Stomach (tissue), 9 donors: ENCODE data around the gene PCBP3. TPM values are rescaled to one million over a fixed set of nuclear protein-coding genes. Genes with fewer than 3 reads are reported as not detected.

ENCODE experiments used
- DNase-seq, 2 donors: peaks; one replicate each; pipeline versions ENCODE4 v3.0.0 to v3.0.0-alpha.2; 2013 to 2019
- H3K27ac ChIP-seq, 5 donors: fragments of 200-600 bp in 4 of 5; sonication (generic) in 4 of 5; one replicate each; pipeline ENCODE4 v1.5.1; 2013 to 2019; ENCODE audit warnings: mild to moderate bottlenecking in 1 of 5, moderate library complexity in 1 of 5
- H3K27me3 ChIP-seq, 3 donors: fragments of 200-600 bp; sonication (generic); one replicate each; pipeline ENCODE4 v1.5.1; 2017 to 2019; ENCODE audit warnings: mixed run types in 1 of 3
- H3K36me3 ChIP-seq, 4 donors: fragments of 200-600 bp; sonication (generic); 1 replicate in 3 of 4; 2 replicates in 1 of 4; pipeline ENCODE4 v1.5.1; 2016 to 2019
- H3K4me1 ChIP-seq, 4 donors: fragments of 200-600 bp; sonication (generic); one replicate each; pipeline ENCODE4 v1.5.1; 2016 to 2019
- H3K4me3 ChIP-seq, 4 donors: fragments of 200-600 bp; sonication (generic) in 3 of 4; one replicate each; pipeline ENCODE4 v1.5.1; 2016 to 2019; ENCODE audit warnings: mild to moderate bottlenecking in 1 of 4
- H3K9me3 ChIP-seq, 4 donors: fragments of 200-600 bp; sonication (generic); one replicate each; pipeline ENCODE4 v1.5.1; 2016 to 2019
- EP300 ChIP-seq: sonication (generic); formaldehyde crosslinking; IDR thresholded peaks from one replicate; pipeline ENCODE4 v1.6.1; 2017; ENCODE audit warnings: antibody characterized with exemption
- POLR2A ChIP-seq, 4 donors: fragments of 450-650 bp; IDR thresholded peaks; one replicate each; pipeline ENCODE4 v1.6.1; 2016; ENCODE audit warnings: antibody characterized with exemption in 4 of 4, control low read depth in 2 of 4, mild to moderate bottlenecking in 1 of 4, moderate library complexity in 1 of 4
- POLR2AphosphoS5 ChIP-seq, 3 donors: sonication (generic); formaldehyde crosslinking; IDR thresholded peaks; one replicate each; pipeline ENCODE4 v1.6.1; 2016; ENCODE audit warnings: antibody characterized with exemption in 3 of 3
- WGBS, 5 donors: extraction: QIAGEN DNeasy Blood & Tissue Kit in 3 of 5; methylation state at CpG; one replicate each; pipeline versions ENCODE4 v1.1.5 to v1.1.7; 2013 to 2018; 5-methylcytosine and 5-hydroxymethylcytosine counted together
- intact Hi-C: fragments of 100-400 bp; cut with DNase I; formaldehyde crosslinking; loops from one replicate; pipeline ENCODE4 v1.15.1; 2023; ENCODE audit warnings: low total_unique reads
- polyA plus RNA-seq, 3 donors: library from polyadenylated mRNA; stranded (reverse); fragments of 200-250 nt; gene quantifications; one replicate each; pipeline ENCODE4 v1.2.3, GENCODE V29; 2013
- total RNA-seq, 5 donors: library from RNA; depleted of rRNA; stranded (reverse); fragments of >200 nt; gene quantifications; one replicate each; pipeline versions ENCODE4 v1.1.0 to v1.2.3, GENCODE V29; 2014 to 2016
- TF ChIP-seq, protein P1 (sequence below), 7 experiments: fragments of 450-650 bp in 4 of 7; fragments of 200-600 bp in 3 of 7; sonication (generic) in 3 of 7; IDR thresholded peaks; one replicate each; pipeline ENCODE4 v1.5.1; 2016 to 2019; ENCODE audit warnings: antibody characterized with exemption in 7 of 7, control low read depth in 2 of 7, mild to moderate bottlenecking in 1 of 7
- donor health status: healthy with polysubstance abuse.
- donor health status: Bipolar disorder and iron deficiency.
- donor health status: healthy.

The PCBP3 gene
- total and polyA plus RNA-seq, 8 donors, result 1.8 to 10.9 (median 3.3) TPM; not detected in 3

- 33 to 53% (median 44%) methylated on average over 11 of the region's 11 CpGs for WGBS, 5 donors
- TF ChIP-seq POLR2A (IDR thresholded peaks at IDR 0.05), result no peak
- Histone ChIP-seq H3K27ac (peak overlapping the region in 2 of 5 donors; percentile 73 to 78), H3K4me3 (no peak overlapping the region), H3K36me3 (no peaks in the 10 kb centered on the region), H3K9me3 (no peaks in the 10 kb centered on the region), H3K27me3 (peaks cover 0 to 33% (median 0%) of the 10 kb centered on the region in 3 donors), H3K4me1 (peaks cover 12 to 47% (median 27%) of the 10 kb centered on the region in 4 donors)
- intact Hi-C loops, result no loop called here
- DNase-seq, result peak in 1 of 2 donors; percentile 37
Observed at GRCh38 chr21:45952974-45953373, 309.4 kb downstream of the PCBP3 start.

- 39 to 53% (median 48%) methylated on average over 12 of the region's 12 CpGs for WGBS, 5 donors
- intact Hi-C loops, result no loop called here
- peaks cover 10 to 45% (median 24%) of the 10 kb centered on the region in 4 donors for H3K4me1 ChIP-seq
- H3K36me3 ChIP-seq, result no peaks in the 10 kb centered on the region
- H3K9me3 ChIP-seq, result no peaks in the 10 kb centered on the region
- no peak overlapping the region for H3K4me3 ChIP-seq
- peak in 1 of 2 donors; percentile 49 for DNase-seq
- TF ChIP-seq EP300, result no peak
- TF ChIP-seq, protein P1, sequence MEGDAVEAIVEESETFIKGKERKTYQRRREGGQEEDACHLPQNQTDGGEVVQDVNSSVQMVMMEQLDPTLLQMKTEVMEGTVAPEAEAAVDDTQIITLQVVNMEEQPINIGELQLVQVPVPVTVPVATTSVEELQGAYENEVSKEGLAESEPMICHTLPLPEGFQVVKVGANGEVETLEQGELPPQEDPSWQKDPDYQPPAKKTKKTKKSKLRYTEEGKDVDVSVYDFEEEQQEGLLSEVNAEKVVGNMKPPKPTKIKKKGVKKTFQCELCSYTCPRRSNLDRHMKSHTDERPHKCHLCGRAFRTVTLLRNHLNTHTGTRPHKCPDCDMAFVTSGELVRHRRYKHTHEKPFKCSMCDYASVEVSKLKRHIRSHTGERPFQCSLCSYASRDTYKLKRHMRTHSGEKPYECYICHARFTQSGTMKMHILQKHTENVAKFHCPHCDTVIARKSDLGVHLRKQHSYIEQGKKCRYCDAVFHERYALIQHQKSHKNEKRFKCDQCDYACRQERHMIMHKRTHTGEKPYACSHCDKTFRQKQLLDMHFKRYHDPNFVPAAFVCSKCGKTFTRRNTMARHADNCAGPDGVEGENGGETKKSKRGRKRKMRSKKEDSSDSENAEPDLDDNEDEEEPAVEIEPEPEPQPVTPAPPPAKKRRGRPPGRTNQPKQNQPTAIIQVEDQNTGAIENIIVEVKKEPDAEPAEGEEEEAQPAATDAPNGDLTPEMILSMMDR (IDR thresholded peaks at IDR 0.05), result peak in 1 of 7 experiments; percentile 14
- peak overlapping the region in 4 of 5 donors; percentile 60 to 78 (median 70) for H3K27ac ChIP-seq
- peaks cover 0 to 33% (median 0%) of the 10 kb centered on the region in 3 donors for H3K27me3 ChIP-seq
Observed at GRCh38 chr21:45954261-45954660, 310.7 kb downstream of the PCBP3 start.

- DNase-seq, result no peak
- 89 to 95% (median 94%) methylated on average over 6 of the region's 6 CpGs for WGBS, 5 donors
- Histone ChIP-seq H3K9me3 (no peaks in the 10 kb centered on the region), H3K27me3 (peaks cover 0 to 29% (median 0%) of the 10 kb centered on the region in 3 donors), H3K36me3 (no peaks in the 10 kb centered on the region), H3K27ac (no peak overlapping the region), H3K4me1 (peaks cover 9 to 45% (median 23%) of the 10 kb centered on the region in 4 donors), H3K4me3 (no peak overlapping the region)
- intact Hi-C loops, result no loop called here
- TF ChIP-seq POLR2AphosphoS5 (IDR thresholded peaks at IDR 0.05) (no peak), POLR2A (IDR thresholded peaks at IDR 0.05) (no peak), EP300 (no peak)
- TF ChIP-seq, protein P1 (IDR thresholded peaks at IDR 0.05), result no peak
Observed at GRCh38 chr21:45954921-45955320, 311.4 kb downstream of the PCBP3 start.

DNA sequence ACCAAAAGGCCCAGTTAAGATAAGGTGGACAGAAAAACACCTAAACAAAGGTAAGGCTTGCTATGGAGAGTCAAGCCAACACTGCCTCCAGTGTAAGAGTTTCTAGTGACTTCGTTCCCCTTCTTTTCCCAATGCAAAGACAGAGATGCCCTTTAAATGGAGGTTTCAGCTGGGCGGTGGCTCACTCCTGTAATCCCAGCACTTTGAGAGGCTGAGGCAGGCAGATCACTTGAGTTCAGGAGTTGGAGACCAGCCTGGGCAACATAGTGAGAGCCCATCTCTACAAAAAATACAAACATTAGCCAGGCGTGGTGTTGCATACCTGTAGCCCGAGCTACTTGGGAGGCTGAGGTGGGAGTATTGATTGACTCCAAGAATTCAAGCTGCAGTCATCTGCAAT, 314.0 kb downstream of the PCBP3 start:
- DNase-seq, result no peak
- Histone ChIP-seq H3K36me3 (no peaks in the 10 kb centered on the region), H3K9me3 (peaks cover 0 to 6% (median 0%) of the 10 kb centered on the region in 4 donors), H3K4me3 (no peak overlapping the region), H3K4me1 (peaks cover 0 to 28% (median 14%) of the 10 kb centered on the region in 4 donors), H3K27me3 (peaks cover 0 to 13% (median 0%) of the 10 kb centered on the region in 3 donors), H3K27ac (peak overlapping the region in 4 of 5 donors; percentile 11 to 69 (median 52))
- 79 to 88% (median 84%) methylated on average over 4 of the region's 4 CpGs for WGBS, 5 donors
- intact Hi-C loops, result no loop called here
- no peak for TF ChIP-seq POLR2A (IDR thresholded peaks at IDR 0.05)
- no peak for TF ChIP-seq EP300
- no peak for TF ChIP-seq POLR2AphosphoS5 (IDR thresholded peaks at IDR 0.05)
- TF ChIP-seq, protein P1 (IDR thresholded peaks at IDR 0.05), result no peak

DNA sequence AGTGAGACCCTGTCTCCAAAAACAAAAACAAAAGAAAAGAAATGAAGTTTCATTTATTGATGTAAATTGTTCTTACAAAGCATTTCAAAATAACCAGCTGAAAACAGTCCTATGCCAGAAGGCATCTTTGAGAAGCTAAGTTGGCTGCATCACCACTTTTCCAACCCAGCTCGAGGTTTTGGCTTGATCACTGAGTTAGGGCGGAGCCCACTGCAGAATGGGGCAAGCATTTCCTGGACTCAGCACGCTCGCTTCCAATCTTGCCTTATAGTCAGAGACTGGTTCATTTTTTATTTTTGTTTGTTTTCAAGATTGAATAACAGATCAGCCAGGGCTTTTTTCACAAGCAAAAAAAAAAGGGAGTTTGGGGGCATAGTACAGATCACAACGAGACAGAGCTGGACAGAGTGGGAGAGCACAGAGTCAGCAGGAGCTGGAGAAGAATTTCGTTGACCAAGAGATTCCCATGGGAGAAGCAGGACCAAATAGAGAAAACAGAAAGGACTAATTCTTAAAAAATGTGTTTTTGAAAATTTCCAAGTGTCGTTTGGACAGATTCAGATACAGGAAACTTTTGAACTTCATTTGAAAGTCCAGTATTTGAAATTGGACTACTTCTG, 314.6 kb downstream of the PCBP3 start:
- TF ChIP-seq POLR2AphosphoS5 (IDR thresholded peaks at IDR 0.05) (peak in 1 of 3 donors; percentile 14), EP300 (no peak), POLR2A (IDR thresholded peaks at IDR 0.05) (no peak)
- TF ChIP-seq, protein P1 (IDR thresholded peaks at IDR 0.05), result no peak
- DNase-seq, result peak in 1 of 2 donors; percentile 44
- Histone ChIP-seq H3K4me3 (no peak overlapping the region), H3K36me3 (no peaks in the 10 kb centered on the region), H3K9me3 (peaks cover 0 to 6% (median 0%) of the 10 kb centered on the region in 4 donors), H3K4me1 (peaks cover 0 to 24% (median 14%) of the 10 kb centered on the region in 4 donors), H3K27me3 (peaks cover 0 to 13% (median 0%) of the 10 kb centered on the region in 3 donors), H3K27ac (peak overlapping the region in 4 of 5 donors; percentile 11 to 69 (median 52))
- intact Hi-C loops, result no loop called here
- whole genome bisulfite sequencing, 5 donors, result 24 to 43% (median 33%) methylated on average over 7 of the region's 7 CpGs
